Superior temporal gyrus (tissue), 1 donor: ENCODE results near the gene ECI1.

Experiments used
- DNase-seq: peaks from one replicate; pipeline ENCODE4 v3.0.0-alpha.2; 2016; ENCODE audit errors: extremely low spot score

The ECI1 gene

DNA sequence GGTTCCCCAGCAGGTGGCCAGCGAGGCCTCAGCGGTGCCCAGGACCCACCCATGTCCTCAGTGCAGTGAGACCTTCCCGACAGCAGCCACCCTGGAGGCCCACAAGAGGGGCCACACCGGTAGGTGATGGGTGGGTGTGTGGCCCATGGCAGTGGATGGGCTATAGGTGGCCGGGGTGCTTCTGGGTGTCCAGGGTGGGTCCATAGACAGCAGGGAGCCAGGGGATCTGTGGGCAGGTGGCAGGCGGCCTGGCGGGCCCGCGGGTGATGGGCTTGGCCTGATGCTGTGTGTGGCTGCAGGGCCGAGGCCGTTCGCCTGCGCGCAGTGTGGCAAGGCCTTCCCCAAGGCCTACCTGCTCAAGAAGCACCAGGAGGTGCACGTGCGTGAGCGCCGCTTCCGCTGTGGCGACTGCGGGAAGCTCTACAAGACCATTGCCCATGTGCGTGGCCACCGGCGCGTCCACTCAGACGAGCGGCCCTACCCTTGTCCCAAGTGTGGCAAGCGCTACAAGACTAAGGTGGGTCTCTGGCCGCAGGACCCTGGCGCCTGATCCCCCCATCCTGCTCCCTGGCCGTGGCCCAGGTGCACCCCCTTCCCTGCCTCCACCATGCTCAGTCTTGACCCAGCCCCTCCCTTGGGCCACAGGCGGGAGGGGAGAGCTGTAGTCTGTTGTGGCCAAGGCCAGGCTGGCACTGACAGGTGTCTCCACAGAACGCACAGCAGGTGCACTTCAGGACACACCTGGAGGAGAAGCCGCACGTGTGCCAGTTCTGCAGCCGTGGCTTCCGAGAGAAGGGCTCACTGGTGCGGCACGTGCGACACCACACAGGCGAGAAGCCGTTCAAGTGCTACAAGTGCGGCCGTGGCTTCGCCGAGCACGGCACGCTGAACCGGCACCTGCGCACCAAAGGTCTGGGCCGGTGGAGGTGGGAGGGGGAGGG is 17.2 kb downstream of the ECI1 start:
- DNase-seq, result no peak

DNA sequence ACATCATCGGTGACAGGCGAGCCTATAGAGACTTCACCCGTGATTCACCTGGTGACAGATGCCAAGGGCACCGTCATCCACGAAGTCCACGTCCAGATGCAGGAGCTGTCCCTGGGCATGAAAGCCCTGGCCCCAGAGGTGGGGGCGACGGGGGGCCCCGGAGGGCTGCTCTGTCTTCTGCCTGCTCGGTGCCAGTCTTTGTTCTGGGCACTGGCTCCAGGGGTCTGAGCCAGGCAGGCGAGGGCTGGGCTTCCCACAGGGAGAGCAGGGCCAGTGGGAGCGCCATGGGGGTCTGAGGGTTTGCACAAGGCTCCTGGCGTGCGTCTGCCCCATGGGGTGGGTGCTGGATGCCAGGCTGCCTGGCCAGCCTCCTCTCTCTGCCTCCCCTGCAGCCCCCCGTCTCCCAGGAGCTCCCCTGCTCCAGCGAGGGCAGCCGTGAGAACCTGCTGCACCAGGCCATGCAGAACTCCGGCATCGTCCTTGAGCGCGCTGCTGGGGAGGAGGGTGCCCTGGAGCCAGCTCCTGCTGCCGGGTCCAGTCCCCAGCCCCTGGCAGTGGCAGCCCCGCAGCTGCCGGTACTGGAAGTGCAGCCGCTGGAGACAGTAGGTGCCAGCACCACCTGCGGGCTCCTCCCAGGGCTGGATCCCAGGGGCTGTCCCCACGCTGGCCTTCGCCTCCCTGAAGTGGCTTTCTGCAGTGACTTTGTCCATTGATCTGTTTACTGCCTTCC is 18.2 kb downstream of the ECI1 start:
- DNase-seq, result no peak

DNA sequence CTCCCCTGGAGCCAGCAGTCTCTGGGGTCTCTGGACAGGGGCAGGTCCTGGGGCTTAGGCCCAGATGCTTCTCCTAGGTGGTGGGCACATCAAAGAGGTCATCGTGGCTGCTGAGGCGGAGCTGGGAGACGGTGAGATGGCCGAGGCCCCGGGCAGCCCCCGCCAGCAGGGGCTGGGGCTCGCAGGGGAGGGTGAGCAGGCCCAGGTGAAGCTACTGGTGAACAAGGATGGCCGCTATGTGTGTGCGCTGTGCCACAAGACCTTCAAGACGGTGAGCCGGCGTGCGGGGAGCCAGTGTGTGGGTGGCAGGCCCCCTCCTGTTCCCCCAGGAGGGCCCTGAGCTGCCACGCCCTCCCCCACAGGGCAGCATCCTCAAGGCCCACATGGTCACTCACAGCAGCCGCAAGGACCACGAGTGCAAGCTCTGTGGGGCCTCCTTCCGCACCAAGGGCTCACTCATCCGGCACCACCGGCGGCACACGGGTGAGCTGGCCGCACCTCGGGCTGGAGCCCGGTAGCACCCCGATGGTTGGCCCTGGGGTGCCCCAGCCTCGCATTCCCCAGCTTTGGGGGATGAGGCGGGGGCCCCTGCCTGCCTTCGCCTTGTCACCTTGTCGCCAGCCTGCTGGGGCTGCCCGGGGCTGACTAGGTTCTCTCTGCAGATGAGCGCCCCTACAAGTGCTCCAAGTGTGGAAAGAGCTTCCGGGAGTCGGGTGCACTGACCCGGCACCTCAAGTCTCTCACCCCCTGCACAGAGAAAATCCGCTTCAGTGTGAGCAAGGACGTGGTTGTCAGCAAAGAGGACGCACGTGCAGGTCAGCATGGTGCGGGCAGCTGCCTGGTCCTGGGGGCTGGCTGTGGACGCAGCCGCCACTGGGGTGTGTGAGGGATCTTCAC is 19.0 kb downstream of the ECI1 start:
- no peak for DNase-seq

DNA sequence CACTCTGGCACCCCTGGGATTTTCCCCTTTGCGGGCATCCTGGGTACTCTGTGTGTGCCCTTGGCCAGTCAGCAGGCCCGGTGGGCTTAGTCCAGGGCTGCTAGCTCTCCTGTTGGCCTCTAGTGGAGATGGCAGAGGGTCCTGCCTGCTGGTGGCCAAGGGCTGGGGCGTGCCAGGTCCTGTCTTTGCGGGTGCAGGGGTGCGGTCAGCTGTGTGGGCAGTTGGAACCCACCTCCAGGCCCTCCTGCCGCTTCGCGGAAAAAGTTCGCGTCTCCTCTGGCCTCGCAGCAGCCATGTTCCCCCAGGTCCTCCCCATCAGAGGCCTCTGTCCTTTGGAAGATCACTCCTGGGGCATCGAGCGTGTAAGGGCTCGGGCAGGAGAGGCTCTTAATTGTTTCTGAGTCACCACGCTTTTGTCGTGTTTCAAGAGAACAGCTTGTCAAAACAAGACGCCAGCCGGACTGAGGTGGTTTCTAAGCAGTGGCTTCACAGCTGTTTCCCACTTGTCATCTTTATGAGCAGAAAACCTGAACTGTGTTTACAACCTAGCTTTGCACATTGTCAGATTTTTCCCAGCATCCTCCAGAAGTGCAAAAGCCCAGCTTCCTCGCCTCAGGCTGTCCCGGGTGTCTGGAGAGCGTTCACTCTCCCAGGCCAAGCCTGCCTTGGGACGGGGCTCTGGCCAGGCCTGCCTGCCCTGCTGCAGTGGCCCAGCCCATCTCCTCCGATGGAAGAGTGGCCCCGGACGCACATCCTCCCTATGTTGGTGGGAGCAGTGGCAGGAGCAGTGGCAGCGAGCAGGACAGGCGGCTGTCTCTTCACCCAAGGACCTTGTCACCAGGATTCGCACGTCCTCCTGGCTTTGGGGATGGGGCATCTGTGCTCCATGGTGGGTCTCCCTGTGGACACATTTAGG is 20.1 kb downstream of the ECI1 start:
- DNase-seq, result no peak

DNA sequence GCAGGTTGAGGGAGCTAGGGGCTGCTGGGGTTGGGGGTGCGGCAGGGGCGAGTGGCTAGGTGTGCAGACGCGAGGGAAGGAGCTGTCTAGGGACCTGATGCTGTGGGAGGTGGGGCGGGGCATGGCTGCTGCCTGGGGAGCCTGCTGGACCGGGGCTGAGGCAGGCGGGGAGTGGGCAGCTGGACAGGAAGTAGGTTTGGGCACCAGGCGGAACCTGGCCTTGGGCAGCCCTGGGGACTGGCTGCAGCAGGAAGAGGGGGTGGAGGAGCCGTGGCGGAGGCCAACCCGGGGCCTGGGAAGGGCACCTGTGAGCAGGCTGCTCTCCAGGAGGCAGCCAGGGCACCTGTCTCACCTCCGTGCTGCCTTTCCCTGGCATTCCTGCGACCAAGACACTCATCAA is 21.0 kb downstream of the ECI1 start:
- DNase-seq, result no peak

- no peak for DNase-seq
These were observed 21.6 kb downstream of the ECI1 start for GRCh38 chr16:2229632-2230250.

DNA sequence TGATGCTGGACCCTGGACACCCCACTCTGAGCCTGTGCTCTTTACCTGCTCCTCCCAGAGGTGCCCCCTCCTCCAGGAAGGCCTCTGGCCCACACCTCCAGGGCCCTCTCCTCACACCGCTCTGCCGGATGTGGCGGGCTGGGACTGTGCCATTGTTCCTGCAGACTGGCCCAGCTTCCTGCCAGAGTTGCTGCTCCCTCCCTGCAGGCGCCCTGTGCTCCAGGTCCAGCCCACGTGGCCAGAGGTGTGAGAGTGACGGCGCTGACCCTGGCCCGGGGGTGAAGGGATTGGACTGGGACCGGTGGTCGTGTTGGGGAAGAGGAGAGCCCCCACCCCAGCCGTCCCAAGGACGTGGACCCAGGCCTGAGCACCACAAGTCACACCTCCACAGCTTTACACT is 22.3 kb downstream of the ECI1 start:
- DNase-seq, result no peak

GRCh38 chr16:2228161-2228824 is 23.1 kb downstream of the ECI1 start:
- DNase-seq, result no peak

DNA sequence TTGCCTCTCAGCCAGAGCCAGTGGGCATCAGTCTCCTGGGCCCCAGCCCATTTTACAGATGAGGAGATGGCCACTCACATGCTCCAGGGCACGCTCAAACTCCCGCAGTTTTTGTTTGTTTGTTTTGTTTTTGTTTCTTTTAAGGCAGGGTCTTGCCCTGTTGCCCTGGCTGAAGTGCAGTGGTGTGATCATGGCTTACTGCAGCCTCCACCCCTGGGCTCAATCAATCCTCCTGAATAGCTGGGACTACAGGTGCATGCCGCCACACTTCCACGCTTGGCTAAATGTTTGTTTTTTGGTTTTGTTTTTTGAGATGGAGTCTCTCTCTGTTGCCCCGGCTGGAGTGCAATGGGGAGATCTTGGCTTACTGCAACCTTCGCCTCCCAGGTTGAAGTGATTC is 24.5 kb downstream of the ECI1 start:
- no peak for DNase-seq

DNA sequence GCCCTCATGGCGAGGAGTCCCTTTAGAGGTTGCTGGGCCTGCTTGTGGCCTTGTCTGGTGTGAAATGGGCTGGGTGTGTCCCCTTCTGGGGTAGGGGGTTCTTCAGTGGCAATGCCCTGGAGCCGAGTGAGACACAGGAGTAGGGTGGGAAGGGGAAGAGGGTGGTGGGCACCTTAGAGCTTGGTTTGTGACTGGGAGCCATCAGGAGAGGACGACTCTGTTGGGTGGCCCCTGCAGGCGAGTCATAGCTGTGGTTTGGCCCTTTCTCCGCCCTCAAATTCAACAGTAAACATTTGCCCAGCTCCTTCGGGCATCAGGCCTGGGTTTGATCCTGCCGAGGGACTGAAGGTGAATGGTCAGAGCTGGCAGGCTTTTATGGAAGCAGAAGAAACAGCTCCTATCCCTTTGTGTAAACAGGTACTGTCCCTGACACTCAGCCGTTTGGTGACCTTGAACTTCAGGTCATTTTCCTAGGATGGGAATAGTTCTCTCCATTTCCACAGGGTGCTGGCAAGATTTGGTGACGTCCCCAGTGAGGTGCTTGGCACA is 25.1 kb downstream of the ECI1 start:
- DNase-seq, result no peak

GRCh38 chr16:2223942-2224486 is 27.4 kb downstream of the ECI1 start:
- no peak for DNase-seq

GRCh38 chr16:2223221-2223941 is 28.0 kb downstream of the ECI1 start, which contains the start of gene E4F1:
TSS of gene E4F1 (plus strand) at chr16:2223591. CDS start at chr16:2223614, 23 bp downstream.
- DNase-seq, result peak; percentile 97

- no peak for DNase-seq
These were observed 35.1 kb downstream of the ECI1 start for GRCh38 chr16:2216330-2216729.

GRCh38 chr16:2214719-2214968 is 36.7 kb downstream of the ECI1 start, which contains the start of gene PGP:
TSS of gene PGP (minus strand) at chr16:2214840. CDS start at chr16:2214777, 63 bp downstream.
- no peak for DNase-seq

DNA sequence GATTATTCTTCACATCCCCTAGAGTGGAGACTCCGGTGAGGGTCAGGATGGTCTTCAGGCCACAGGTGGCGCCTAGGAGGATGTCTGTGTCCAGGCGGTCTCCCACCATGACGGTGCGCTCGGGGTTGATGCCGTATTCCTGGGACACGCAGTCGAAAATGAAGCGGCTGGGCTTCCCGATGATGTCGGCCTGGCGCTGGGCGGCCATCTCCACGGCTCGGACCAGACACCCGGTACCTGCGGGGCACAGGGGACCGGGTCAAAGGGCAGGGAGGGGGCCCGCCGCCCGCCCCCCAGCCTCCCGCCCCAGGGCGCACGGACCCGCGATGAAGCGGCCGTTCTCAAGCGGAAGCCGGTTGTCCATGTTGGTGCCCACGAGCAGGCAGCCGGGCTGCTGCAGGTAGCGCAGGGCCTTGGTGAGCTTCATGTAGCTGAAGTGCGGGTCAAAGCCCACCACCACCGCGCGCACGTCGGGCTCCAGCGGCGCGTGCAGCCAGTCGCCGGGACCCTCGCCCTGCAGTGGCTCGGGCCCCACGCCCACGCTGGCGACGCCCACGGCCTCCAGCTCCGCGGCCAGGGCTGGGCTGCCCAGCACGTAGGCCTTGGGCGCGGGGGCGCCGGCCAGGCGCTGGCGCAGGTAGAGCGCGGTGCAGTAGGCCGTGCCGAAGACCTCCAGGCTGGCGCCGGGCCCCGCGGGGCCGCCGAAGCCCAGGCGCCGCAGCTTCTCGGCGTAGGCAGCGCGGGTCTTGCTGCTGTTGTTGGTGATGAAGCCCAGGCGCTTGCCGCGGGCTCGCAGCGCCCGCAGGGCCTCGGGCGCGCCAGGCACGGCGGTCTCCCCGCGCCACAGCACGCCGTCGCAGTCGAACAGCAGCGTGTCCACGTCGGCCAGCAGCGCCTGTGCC is 37.3 kb downstream of the ECI1 start:
- peak; percentile 12 for DNase-seq

DNA sequence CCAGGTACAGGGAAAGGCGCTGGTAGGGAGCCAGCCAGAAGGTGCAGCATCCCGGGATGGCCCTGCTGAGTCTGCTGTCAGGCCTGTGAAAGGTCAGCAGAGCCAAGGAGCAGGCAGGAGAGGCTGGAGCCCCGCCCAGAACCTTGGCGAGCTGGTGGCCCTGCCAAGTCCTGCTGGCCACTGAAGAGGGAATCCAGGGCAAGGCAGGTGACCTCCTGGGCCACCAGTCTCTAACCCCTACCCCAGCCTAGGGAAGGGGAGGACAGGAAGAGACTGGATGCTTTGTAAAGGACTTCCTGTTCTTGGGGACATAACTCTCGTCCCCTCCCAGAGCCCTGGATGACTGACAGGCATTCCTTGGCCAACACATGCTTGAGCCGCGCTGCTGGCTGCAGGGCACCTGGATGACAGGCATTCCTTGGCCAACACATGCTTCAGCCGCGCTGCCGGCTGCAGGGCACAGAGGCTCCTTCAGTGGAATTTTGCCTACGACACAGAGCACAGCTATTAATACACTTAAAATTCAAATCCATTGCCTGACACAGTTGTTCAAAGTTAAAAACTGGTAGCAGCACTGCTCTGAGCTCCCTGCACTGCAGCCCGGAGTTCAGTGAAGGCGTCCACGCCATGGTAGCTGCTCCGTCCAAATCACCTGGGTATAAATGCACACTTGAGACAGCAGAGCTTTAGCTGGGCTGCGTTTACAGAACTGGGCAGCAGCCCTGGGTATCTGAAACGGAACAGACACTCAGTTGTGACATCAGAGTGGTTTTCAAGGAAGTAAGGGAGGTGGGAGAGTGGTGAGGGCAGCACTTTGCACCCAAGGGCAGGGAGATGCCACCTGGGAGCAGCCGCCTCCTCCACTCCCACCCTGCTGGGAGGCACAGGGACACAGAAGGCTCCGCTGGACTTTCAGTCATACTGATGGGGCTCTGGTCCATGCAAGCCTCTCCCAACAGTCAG is 38.7 kb downstream of the ECI1 start:
- no peak for DNase-seq
